ENCODE data around the gene BPIFB2.

- TF ChIP-seq CTCF (optimal IDR thresholded peaks at IDR 0.05 in 1 of 3, IDR thresholded peaks at IDR 0.05 in 1 of 3, conservative IDR thresholded peaks at IDR 0.05 in 1 of 3; ENCODE audit: extremely low read depth in 1 of 3, insufficient read depth in 2 of 3, low read length in 3 of 3) (no peak), EZH2 (IDR thresholded peaks at IDR 0.05; ENCODE audit: low read length) (no peak)
These were observed 51.6 kb downstream of the BPIFB2 start for GRCh38 chr20:33059136-33059535.

All from keratinocyte (primary cell).